WTC11 (cell line): ENCODE measurements around the gene LGR4. TPM values are rescaled to one million over a fixed set of nuclear protein-coding genes. Genes with fewer than 3 reads are reported as not detected.

Source experiments
- ATAC-seq: fragments of 200-7000 bp; cut with Tn5 transposase; 2 replicates; pipeline ENCODE4 v1.10.0; 2021; ENCODE audit warnings: mild to moderate bottlenecking, moderate library complexity
- CTCF ChIA-PET: fragments of 300-600 bp; sonication (Branson Sonifier 250); formaldehyde crosslinking; loops from one replicate; lab custom pipeline; 2021; ENCODE audit warnings: antibody characterized with exemption; lab: Charles Lee
- POLR2A ChIA-PET: fragments of 350-600 bp; sonication (Branson Sonifier 250); formaldehyde crosslinking; loops from one replicate; lab custom pipeline; 2021; ENCODE audit warnings: antibody characterized with exemption; lab: Charles Lee
- DNase-seq: peaks from one replicate; pipeline ENCODE4 v3.0.0; 2021; ENCODE audit warnings: low spot score
- H3K27ac Mint-ChIP-seq: 2 replicates; pipeline ENCODE4 v1.8.0; 2021; ENCODE audit warnings: mixed read lengths
- H3K27me3 Mint-ChIP-seq: 2 replicates; pipeline ENCODE4 v1.8.0; 2021; ENCODE audit warnings: low read depth, mild to moderate bottlenecking, moderate library complexity, mixed read lengths
- H3K36me3 Mint-ChIP-seq: 2 replicates; pipeline ENCODE4 v1.8.0; 2021; ENCODE audit warnings: mixed read lengths
- H3K4me1 Mint-ChIP-seq: 2 replicates; pipeline ENCODE4 v1.8.0; 2022; ENCODE audit warnings: mixed read lengths
- H3K4me3 Mint-ChIP-seq: 2 replicates; pipeline ENCODE4 v1.8.0; 2021; ENCODE audit warnings: mild to moderate bottlenecking, moderate library complexity, mixed read lengths
- H3K9me3 Mint-ChIP-seq: 2 replicates; pipeline ENCODE4 v1.8.0; 2021; ENCODE audit warnings: mixed read lengths
- FOXK1 ChIP-seq: sonication (generic); formaldehyde crosslinking; IDR thresholded peaks from 2 replicates; pipeline ENCODE4 v1.8.0; 2022; ENCODE audit warnings: mild to moderate bottlenecking, moderate library complexity, missing genetic modification reagents
- HMGA2 ChIP-seq: fragments of 250-450 bp; sonication (Bioruptor Pico); IDR thresholded peaks from 2 replicates; pipeline ENCODE4 v1.4.0; 2021; ENCODE audit warnings: mild to moderate bottlenecking, moderate library complexity
- JAZF1 ChIP-seq: fragments of 250-450 bp; sonication (Bioruptor Pico); IDR thresholded peaks from 2 replicates; pipeline ENCODE4 v1.9.0; 2021; ENCODE audit warnings: moderate library complexity, mild to moderate bottlenecking, inconsistent platforms
- KAT7 ChIP-seq: sonication (generic); formaldehyde crosslinking; IDR thresholded peaks from 2 replicates; pipeline ENCODE4 v1.8.1; 2023; ENCODE audit warnings: missing genetic modification reagents, mild to moderate bottlenecking, borderline replicate concordance
- SMAD3 ChIP-seq: sonication (generic); formaldehyde crosslinking; IDR thresholded peaks from 2 replicates; pipeline ENCODE4 v1.8.0; 2022; ENCODE audit warnings: missing genetic modification reagents, mild to moderate bottlenecking, borderline replicate concordance
- total RNA-seq: library from RNA; stranded (reverse); gene quantifications from 3 replicates; pipeline ENCODE4 v1.2.3, GENCODE V29; 2021
- TF ChIP-seq, protein P1 (sequence below): sonication (generic); formaldehyde crosslinking; conservative IDR thresholded peaks from 2 replicates; pipeline ENCODE4 v1.8.1; 2023; ENCODE audit warnings: mild to moderate bottlenecking, low read depth, missing genetic modification reagents, moderate library complexity
- TF ChIP-seq, protein P2 (sequence below): fragments of 250-450 bp; sonication (Bioruptor Pico); IDR thresholded peaks from 2 replicates; pipeline ENCODE4 v1.8.0; 2021; ENCODE audit warnings: mild to moderate bottlenecking
- TF ChIP-seq, protein P3 (sequence below): sonication (generic); formaldehyde crosslinking; IDR thresholded peaks from 2 replicates; pipeline ENCODE4 v1.8.0; 2022; ENCODE audit warnings: mild to moderate bottlenecking, missing genetic modification reagents
- TF ChIP-seq, protein P4 (sequence below): sonication (generic); formaldehyde crosslinking; IDR thresholded peaks from 2 replicates; pipeline ENCODE4 v1.8.1; 2023; ENCODE audit warnings: mild to moderate bottlenecking, missing genetic modification reagents
- TF ChIP-seq, protein P5 (sequence below): sonication (generic); formaldehyde crosslinking; IDR thresholded peaks from 2 replicates; pipeline ENCODE4 v1.8.1; 2023; ENCODE audit warnings: mild to moderate bottlenecking, missing genetic modification reagents, moderate library complexity
- TF ChIP-seq, protein P6 (sequence below): sonication (generic); formaldehyde crosslinking; IDR thresholded peaks from 2 replicates; pipeline ENCODE4 v1.8.1; 2023; ENCODE audit warnings: mild to moderate bottlenecking, missing genetic modification reagents
- TF ChIP-seq, protein P7 (sequence below): sonication (generic); formaldehyde crosslinking; IDR thresholded peaks from 2 replicates; pipeline ENCODE4 v1.8.0; 2023; ENCODE audit warnings: missing genetic modification reagents, mild to moderate bottlenecking, borderline replicate concordance
- TF ChIP-seq, protein P8 (sequence below): sonication (generic); formaldehyde crosslinking; IDR thresholded peaks from 2 replicates; pipeline ENCODE4 v1.8.0; 2022; ENCODE audit warnings: mild to moderate bottlenecking, missing genetic modification reagents

LGR4 gene
- total RNA-seq, 1 experiment from 2014 or later, result 53.8 TPM

DNA sequence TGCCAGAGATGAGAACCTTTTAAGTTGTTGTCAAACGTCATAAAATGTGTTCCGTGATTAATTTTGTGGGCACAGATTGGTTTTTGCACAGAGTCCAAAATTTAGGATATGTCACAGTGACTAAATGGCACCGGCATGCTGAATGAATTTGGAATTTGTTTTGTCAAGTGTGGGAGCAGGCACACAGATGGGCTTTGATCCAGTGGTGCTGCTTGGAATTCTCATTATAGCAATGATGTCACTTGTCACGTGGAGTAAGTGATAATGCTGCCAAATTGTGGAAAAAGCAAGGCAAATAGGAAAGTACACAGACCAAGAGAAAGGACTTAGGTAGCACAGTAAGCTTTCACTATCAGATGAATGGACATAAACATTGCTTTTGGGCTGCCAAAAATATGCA lies 42.0 kb upstream of the LGR4 start (continued):
- TF ChIP-seq, protein P1, sequence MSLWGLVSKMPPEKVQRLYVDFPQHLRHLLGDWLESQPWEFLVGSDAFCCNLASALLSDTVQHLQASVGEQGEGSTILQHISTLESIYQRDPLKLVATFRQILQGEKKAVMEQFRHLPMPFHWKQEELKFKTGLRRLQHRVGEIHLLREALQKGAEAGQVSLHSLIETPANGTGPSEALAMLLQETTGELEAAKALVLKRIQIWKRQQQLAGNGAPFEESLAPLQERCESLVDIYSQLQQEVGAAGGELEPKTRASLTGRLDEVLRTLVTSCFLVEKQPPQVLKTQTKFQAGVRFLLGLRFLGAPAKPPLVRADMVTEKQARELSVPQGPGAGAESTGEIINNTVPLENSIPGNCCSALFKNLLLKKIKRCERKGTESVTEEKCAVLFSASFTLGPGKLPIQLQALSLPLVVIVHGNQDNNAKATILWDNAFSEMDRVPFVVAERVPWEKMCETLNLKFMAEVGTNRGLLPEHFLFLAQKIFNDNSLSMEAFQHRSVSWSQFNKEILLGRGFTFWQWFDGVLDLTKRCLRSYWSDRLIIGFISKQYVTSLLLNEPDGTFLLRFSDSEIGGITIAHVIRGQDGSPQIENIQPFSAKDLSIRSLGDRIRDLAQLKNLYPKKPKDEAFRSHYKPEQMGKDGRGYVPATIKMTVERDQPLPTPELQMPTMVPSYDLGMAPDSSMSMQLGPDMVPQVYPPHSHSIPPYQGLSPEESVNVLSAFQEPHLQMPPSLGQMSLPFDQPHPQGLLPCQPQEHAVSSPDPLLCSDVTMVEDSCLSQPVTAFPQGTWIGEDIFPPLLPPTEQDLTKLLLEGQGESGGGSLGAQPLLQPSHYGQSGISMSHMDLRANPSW, result no peak
- TF ChIP-seq, protein P2, sequence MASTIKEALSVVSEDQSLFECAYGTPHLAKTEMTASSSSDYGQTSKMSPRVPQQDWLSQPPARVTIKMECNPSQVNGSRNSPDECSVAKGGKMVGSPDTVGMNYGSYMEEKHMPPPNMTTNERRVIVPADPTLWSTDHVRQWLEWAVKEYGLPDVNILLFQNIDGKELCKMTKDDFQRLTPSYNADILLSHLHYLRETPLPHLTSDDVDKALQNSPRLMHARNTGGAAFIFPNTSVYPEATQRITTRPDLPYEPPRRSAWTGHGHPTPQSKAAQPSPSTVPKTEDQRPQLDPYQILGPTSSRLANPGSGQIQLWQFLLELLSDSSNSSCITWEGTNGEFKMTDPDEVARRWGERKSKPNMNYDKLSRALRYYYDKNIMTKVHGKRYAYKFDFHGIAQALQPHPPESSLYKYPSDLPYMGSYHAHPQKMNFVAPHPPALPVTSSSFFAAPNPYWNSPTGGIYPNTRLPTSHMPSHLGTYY (CRISPR knock-in tag), result no peak
- TF ChIP-seq, protein P3, sequence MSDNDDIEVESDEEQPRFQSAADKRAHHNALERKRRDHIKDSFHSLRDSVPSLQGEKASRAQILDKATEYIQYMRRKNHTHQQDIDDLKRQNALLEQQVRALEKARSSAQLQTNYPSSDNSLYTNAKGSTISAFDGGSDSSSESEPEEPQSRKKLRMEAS (CRISPR knock-in tag), result no peak
- TF ChIP-seq, protein P4, sequence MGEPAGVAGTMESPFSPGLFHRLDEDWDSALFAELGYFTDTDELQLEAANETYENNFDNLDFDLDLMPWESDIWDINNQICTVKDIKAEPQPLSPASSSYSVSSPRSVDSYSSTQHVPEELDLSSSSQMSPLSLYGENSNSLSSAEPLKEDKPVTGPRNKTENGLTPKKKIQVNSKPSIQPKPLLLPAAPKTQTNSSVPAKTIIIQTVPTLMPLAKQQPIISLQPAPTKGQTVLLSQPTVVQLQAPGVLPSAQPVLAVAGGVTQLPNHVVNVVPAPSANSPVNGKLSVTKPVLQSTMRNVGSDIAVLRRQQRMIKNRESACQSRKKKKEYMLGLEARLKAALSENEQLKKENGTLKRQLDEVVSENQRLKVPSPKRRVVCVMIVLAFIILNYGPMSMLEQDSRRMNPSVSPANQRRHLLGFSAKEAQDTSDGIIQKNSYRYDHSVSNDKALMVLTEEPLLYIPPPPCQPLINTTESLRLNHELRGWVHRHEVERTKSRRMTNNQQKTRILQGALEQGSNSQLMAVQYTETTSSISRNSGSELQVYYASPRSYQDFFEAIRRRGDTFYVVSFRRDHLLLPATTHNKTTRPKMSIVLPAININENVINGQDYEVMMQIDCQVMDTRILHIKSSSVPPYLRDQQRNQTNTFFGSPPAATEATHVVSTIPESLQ (CRISPR knock-in tag), result no peak
- no peak for TF ChIP-seq JAZF1 (CRISPR knock-in tag)
- TF ChIP-seq KAT7 (CRISPR knock-in tag), result no peak
- TF ChIP-seq, protein P5, sequence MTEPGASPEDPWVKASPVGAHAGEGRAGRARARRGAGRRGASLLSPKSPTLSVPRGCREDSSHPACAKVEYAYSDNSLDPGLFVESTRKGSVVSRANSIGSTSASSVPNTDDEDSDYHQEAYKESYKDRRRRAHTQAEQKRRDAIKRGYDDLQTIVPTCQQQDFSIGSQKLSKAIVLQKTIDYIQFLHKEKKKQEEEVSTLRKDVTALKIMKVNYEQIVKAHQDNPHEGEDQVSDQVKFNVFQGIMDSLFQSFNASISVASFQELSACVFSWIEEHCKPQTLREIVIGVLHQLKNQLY (CRISPR knock-in tag), result no peak
- TF ChIP-seq FOXK1 (CRISPR knock-in tag), result no peak
- TF ChIP-seq, protein P6, sequence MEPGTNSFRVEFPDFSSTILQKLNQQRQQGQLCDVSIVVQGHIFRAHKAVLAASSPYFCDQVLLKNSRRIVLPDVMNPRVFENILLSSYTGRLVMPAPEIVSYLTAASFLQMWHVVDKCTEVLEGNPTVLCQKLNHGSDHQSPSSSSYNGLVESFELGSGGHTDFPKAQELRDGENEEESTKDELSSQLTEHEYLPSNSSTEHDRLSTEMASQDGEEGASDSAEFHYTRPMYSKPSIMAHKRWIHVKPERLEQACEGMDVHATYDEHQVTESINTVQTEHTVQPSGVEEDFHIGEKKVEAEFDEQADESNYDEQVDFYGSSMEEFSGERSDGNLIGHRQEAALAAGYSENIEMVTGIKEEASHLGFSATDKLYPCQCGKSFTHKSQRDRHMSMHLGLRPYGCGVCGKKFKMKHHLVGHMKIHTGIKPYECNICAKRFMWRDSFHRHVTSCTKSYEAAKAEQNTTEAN, result no peak
- TF ChIP-seq, all 79 proteins: peak for 0

DNA sequence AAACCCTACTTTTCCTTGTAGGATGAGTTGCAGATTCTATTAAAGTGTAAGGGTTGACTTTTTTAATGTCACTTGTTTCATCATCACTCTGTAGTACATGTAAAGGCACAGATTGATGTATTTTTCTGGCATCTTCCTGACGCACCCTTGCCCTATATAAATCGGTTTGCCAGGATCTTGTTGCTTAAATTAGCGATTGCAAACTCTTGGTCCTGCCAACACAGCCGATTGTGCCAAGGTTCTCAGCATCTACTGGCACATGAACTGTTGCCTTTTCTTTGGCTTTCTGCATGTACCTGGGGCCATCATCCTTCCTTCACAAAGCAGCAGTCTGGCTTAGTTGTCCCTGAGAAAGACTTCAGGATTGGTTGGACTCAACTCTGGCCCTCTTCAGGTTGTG lies 41.5 kb upstream of the LGR4 start:
- POLR2A ChIA-PET, result no interaction called here
- H3K27me3 Mint-ChIP-seq, result peaks cover 26% of the 10 kb centered on the region
- no peak overlapping the region for H3K27ac Mint-ChIP-seq
- CTCF ChIA-PET, result interaction anchor here (1.5 kb wide), 1 partner anchor 10 kb away, joined by 6 read pairs; no protein-coding TSS in a partner anchor
- H3K4me3 Mint-ChIP-seq, result no peak overlapping the region
- H3K4me1 Mint-ChIP-seq, result peaks cover 7% of the 10 kb centered on the region
- DNase-seq (no peak), ATAC-seq (no peak)
- H3K9me3 Mint-ChIP-seq, result no peaks in the 10 kb centered on the region
- H3K36me3 Mint-ChIP-seq, result no peaks in the 10 kb centered on the region
- TF ChIP-seq, protein P4 (CRISPR knock-in tag), result no peak
- TF ChIP-seq SMAD3 (no peak), HMGA2 (CRISPR knock-in tag) (no peak)
- TF ChIP-seq, protein P7, sequence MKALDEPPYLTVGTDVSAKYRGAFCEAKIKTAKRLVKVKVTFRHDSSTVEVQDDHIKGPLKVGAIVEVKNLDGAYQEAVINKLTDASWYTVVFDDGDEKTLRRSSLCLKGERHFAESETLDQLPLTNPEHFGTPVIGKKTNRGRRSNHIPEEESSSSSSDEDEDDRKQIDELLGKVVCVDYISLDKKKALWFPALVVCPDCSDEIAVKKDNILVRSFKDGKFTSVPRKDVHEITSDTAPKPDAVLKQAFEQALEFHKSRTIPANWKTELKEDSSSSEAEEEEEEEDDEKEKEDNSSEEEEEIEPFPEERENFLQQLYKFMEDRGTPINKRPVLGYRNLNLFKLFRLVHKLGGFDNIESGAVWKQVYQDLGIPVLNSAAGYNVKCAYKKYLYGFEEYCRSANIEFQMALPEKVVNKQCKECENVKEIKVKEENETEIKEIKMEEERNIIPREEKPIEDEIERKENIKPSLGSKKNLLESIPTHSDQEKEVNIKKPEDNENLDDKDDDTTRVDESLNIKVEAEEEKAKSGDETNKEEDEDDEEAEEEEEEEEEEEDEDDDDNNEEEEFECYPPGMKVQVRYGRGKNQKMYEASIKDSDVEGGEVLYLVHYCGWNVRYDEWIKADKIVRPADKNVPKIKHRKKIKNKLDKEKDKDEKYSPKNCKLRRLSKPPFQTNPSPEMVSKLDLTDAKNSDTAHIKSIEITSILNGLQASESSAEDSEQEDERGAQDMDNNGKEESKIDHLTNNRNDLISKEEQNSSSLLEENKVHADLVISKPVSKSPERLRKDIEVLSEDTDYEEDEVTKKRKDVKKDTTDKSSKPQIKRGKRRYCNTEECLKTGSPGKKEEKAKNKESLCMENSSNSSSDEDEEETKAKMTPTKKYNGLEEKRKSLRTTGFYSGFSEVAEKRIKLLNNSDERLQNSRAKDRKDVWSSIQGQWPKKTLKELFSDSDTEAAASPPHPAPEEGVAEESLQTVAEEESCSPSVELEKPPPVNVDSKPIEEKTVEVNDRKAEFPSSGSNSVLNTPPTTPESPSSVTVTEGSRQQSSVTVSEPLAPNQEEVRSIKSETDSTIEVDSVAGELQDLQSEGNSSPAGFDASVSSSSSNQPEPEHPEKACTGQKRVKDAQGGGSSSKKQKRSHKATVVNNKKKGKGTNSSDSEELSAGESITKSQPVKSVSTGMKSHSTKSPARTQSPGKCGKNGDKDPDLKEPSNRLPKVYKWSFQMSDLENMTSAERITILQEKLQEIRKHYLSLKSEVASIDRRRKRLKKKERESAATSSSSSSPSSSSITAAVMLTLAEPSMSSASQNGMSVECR (CRISPR knock-in tag), result no peak
- TF ChIP-seq, protein P8, sequence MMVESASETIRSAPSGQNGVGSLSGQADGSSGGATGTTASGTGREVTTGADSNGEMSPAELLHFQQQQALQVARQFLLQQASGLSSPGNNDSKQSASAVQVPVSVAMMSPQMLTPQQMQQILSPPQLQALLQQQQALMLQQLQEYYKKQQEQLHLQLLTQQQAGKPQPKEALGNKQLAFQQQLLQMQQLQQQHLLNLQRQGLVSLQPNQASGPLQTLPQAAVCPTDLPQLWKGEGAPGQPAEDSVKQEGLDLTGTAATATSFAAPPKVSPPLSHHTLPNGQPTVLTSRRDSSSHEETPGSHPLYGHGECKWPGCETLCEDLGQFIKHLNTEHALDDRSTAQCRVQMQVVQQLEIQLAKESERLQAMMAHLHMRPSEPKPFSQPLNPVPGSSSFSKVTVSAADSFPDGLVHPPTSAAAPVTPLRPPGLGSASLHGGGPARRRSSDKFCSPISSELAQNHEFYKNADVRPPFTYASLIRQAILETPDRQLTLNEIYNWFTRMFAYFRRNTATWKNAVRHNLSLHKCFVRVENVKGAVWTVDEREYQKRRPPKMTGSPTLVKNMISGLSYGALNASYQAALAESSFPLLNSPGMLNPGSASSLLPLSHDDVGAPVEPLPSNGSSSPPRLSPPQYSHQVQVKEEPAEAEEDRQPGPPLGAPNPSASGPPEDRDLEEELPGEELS, result no peak
- TF ChIP-seq, protein P2 (CRISPR knock-in tag), result no peak
